CD14-positive monocyte (primary cell): ENCODE measurements around the gene RAB18. TPM values are rescaled to one million over a fixed set of nuclear protein-coding genes. Genes with fewer than 3 reads are reported as not detected.

Source experiments
- DNase-seq, 3 donors: peaks; one replicate each; pipeline ENCODE4 v3.0.0-alpha.2; 2011 to 2022
- H2AFZ ChIP-seq: 2 replicates; pipeline ENCODE4 v1.6.0; 2012; ENCODE audit warnings: mild to moderate bottlenecking, low read depth, low read length, inconsistent platforms; ENCODE audit not compliant: insufficient read depth, poor library complexity, severe bottlenecking
- H3K27ac ChIP-seq, 2 donors: 1 replicate in 1 of 2; 2 replicates in 1 of 2; pipeline ENCODE4 v1.5.1; 2012 to 2013; ENCODE audit warnings: low read length in 2 of 2, control low read depth in 1 of 2, inconsistent platforms in 1 of 2, low read depth in 1 of 2, mild to moderate bottlenecking in 1 of 2
- H3K27me3 ChIP-seq, 2 donors: one replicate each; pipeline versions ENCODE4 v1.6.0 to v1.6.1; 2011 to 2013; ENCODE audit warnings: low read length in 2 of 2; ENCODE audit not compliant: control insufficient read depth in 2 of 2, insufficient read depth in 2 of 2
- H3K36me3 ChIP-seq, 2 donors: replicated peaks in 1 of 2; 1 replicate in 1 of 2; 2 replicates in 1 of 2; pipeline versions ENCODE4 v1.5.1 to v1.6.1; 2012 to 2013; ENCODE audit warnings: low read length in 2 of 2, control low read depth in 1 of 2, inconsistent platforms in 1 of 2, mild to moderate bottlenecking in 1 of 2; ENCODE audit not compliant: insufficient read depth in 2 of 2, control insufficient read depth in 1 of 2
- H3K4me1 ChIP-seq, 2 donors: 1 replicate in 1 of 2; 2 replicates in 1 of 2; pipeline versions ENCODE4 v1.5.1 to v1.6.1; 2012 to 2013; ENCODE audit warnings: low read length in 2 of 2, control low read depth in 1 of 2, inconsistent platforms in 1 of 2, mild to moderate bottlenecking in 1 of 2, moderate library complexity in 1 of 2; ENCODE audit not compliant: insufficient read depth in 2 of 2, control insufficient read depth in 1 of 2
- H3K4me2 ChIP-seq: replicated peaks from 2 replicates; pipeline ENCODE3; 2012; ENCODE audit warnings: low read length, moderate library complexity, mild to moderate bottlenecking; ENCODE audit not compliant: poor library complexity, severe bottlenecking; ENCODE audit errors: extremely low read depth
- H3K4me3 ChIP-seq, 3 experiments: fragments of 200-600 bp in 1 of 3; sonication (generic) in 1 of 3; replicated peaks in 1 of 3; 1 replicate in 2 of 3; 2 replicates in 1 of 3; pipeline ENCODE4 v1.5.1; 2011 to 2013; ENCODE audit warnings: low read length in 3 of 3, mild to moderate bottlenecking in 3 of 3, control low read depth in 2 of 3, low read depth in 2 of 3, inconsistent platforms in 1 of 3, moderate library complexity in 1 of 3
- H3K79me2 ChIP-seq: 2 replicates; pipeline ENCODE4 v1.6.0; 2012; ENCODE audit warnings: mild to moderate bottlenecking, control low read depth, inconsistent platforms, low read length, moderate library complexity; ENCODE audit not compliant: insufficient read depth
- H3K9ac ChIP-seq: 2 replicates; pipeline ENCODE4 v1.6.0; 2017; ENCODE audit warnings: low read length, mild to moderate bottlenecking; ENCODE audit not compliant: insufficient read depth, poor library complexity, severe bottlenecking
- H3K9me3 ChIP-seq, 2 donors: replicated peaks in 1 of 2; 1 replicate in 1 of 2; 2 replicates in 1 of 2; pipeline versions ENCODE4 v1.5.1 to v1.6.1; 2012 to 2013; ENCODE audit warnings: low read length in 2 of 2, control low read depth in 1 of 2; ENCODE audit not compliant: control insufficient read depth in 1 of 2, insufficient read depth in 1 of 2
- H4K20me1 ChIP-seq: 2 replicates; pipeline ENCODE4 v1.6.0; 2012; ENCODE audit warnings: mild to moderate bottlenecking, low read length, control low read depth, moderate library complexity; ENCODE audit not compliant: insufficient read depth
- H3K27ac Mint-ChIP-seq, 7 donors: one replicate each; pipeline ENCODE4 v1.8.0; 2020; ENCODE audit warnings: mild to moderate bottlenecking in 7 of 7, mixed read lengths in 7 of 7, moderate library complexity in 6 of 7, inconsistent platforms in 2 of 7
- H3K27me3 Mint-ChIP-seq, 3 donors: one replicate each; pipeline ENCODE4 v1.8.0; 2021 to 2022; ENCODE audit warnings: low read depth in 3 of 3, mild to moderate bottlenecking in 3 of 3, mixed read lengths in 3 of 3, moderate library complexity in 3 of 3, inconsistent platforms in 1 of 3
- H3K36me3 Mint-ChIP-seq, 2 donors: one replicate each; pipeline ENCODE4 v1.8.0; 2020; ENCODE audit warnings: mixed read lengths in 2 of 2, inconsistent platforms in 1 of 2, mild to moderate bottlenecking in 1 of 2
- H3K4me1 Mint-ChIP-seq: one replicate; pipeline ENCODE4 v1.8.0; 2020; ENCODE audit warnings: mild to moderate bottlenecking, mixed read lengths
- H3K4me3 Mint-ChIP-seq, 2 donors: one replicate each; pipeline ENCODE4 v1.8.0; 2020; ENCODE audit warnings: mild to moderate bottlenecking in 2 of 2, mixed read lengths in 2 of 2, moderate library complexity in 1 of 2
- H3K9me3 Mint-ChIP-seq, 7 donors: one replicate each; pipeline ENCODE4 v1.8.0; 2020 to 2022; ENCODE audit warnings: mixed read lengths in 7 of 7, mild to moderate bottlenecking in 6 of 7, moderate library complexity in 6 of 7, inconsistent platforms in 2 of 7
- WGBS: methylation state at CpG from one replicate; pipeline ENCODE4 v1.1.5; 2013; ENCODE audit warnings: missing lambda C conversion rate; ENCODE audit not compliant: insufficient coverage; 5-methylcytosine and 5-hydroxymethylcytosine counted together
- intact Hi-C, 2 donors: fragments of 100-400 bp; cut with micrococcal nuclease; formaldehyde crosslinking; loops; one replicate each; pipeline versions ENCODE4 v1.15.0 to v1.15.1; 2023
- polyA plus RNA-seq, 3 donors: library from polyadenylated mRNA; depleted of rRNA in 1 of 3; unstranded in 2 of 3; stranded (reverse) in 1 of 3; fragments of 300-500 nt in 2 of 3; fragments of >200 nt in 1 of 3; fragmentation: Illumina TruSeq in 2 of 3; gene quantifications; 1 replicate in 2 of 3; 2 replicates in 1 of 3; pipeline ENCODE4 v1.2.3, GENCODE V29; 2012 to 2021
- TF ChIP-seq, protein P1 (sequence below): fragments of 200-600 bp; IDR thresholded peaks from one replicate; pipeline ENCODE4 v1.8.0; 2022; ENCODE audit warnings: antibody characterized with exemption, mild to moderate bottlenecking

Gene RAB18
- polyA plus RNA-seq, 3 donors = 22.1 to 133 (median 117) TPM

DNA sequence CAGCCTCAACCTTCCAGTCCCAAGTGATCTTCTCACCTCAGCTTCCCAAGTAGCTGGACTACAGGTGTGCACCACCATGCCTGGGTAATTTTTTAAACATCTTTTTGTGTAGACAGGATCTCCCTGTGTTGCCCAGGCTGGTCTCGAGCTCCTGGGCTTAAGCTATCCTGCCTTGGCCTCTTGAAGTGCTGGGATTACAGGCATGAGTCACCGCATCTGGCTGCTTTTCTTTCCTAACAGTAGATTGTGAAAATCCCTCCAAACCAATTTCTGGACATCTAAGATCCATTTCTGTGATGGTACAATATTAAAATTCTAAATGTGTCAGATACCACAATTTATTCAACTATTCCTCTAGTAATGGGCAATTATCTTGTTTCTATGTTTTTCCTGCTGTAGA lies 38.7 kb downstream of the RAB18 start:
- no peak for DNase-seq
- Histone ChIP-seq H4K20me1 (no peaks in the 10 kb centered on the region), H3K9me3 (no peaks in the 10 kb centered on the region), H3K27ac (no peak overlapping the region), H3K9ac (no peak overlapping the region), H2AFZ (no peak overlapping the region), H3K4me1 (no peaks in the 10 kb centered on the region), H3K27me3 (no peaks in the 10 kb centered on the region), H3K4me3 (no peak overlapping the region), H3K79me2 (no peaks in the 10 kb centered on the region), H3K36me3 (peaks cover 52 to 78% of the 10 kb centered on the region in 2 donors), H3K4me2 (no peak overlapping the region)
- intact Hi-C loops = no loop called here
- peaks cover 66 to 79% of the 10 kb centered on the region in 2 donors for H3K36me3 Mint-ChIP-seq
- H3K9me3 Mint-ChIP-seq = no peaks in the 10 kb centered on the region
- no peak overlapping the region for H3K4me3 Mint-ChIP-seq
- H3K27ac Mint-ChIP-seq = peak overlapping the region in 1 of 7 donors; percentile 50
- TF ChIP-seq, protein P1, sequence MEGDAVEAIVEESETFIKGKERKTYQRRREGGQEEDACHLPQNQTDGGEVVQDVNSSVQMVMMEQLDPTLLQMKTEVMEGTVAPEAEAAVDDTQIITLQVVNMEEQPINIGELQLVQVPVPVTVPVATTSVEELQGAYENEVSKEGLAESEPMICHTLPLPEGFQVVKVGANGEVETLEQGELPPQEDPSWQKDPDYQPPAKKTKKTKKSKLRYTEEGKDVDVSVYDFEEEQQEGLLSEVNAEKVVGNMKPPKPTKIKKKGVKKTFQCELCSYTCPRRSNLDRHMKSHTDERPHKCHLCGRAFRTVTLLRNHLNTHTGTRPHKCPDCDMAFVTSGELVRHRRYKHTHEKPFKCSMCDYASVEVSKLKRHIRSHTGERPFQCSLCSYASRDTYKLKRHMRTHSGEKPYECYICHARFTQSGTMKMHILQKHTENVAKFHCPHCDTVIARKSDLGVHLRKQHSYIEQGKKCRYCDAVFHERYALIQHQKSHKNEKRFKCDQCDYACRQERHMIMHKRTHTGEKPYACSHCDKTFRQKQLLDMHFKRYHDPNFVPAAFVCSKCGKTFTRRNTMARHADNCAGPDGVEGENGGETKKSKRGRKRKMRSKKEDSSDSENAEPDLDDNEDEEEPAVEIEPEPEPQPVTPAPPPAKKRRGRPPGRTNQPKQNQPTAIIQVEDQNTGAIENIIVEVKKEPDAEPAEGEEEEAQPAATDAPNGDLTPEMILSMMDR = no peak
- 57% methylated on average over 1 of the region's 2 CpGs for WGBS
- no peaks in the 10 kb centered on the region for H3K27me3 Mint-ChIP-seq
- peaks cover 3% of the 10 kb centered on the region for H3K4me1 Mint-ChIP-seq

DNA sequence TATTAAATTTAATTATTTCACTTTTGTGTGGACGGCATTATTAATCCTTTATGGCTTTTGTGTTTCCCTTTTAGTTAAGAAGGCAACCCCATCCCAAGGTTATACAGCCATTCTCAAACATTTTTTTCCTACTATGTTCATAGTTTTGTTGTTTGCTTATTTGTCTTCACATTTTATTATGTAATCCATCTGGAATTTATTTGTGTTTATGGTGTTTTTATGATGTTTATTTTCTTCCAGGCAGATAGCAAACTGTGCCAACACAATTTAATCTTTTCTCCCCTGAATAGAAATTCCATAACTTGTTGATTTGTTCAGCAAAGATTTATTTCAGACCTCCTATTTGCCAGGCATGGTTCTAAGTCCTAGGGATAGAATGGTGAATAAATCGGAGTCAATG lies 42.9 kb downstream of the RAB18 start:
- H3K36me3 Mint-ChIP-seq = peaks cover 34 to 43% of the 10 kb centered on the region in 2 donors
- WGBS = no CpG with 5 or more reads among the region's 2 CpGs
- no peak overlapping the region for H3K4me3 Mint-ChIP-seq

More for the DNA sequence above, 42.9 kb downstream of the RAB18 start:
- Histone ChIP-seq H3K9me3 (no peaks in the 10 kb centered on the region), H3K4me1 (no peaks in the 10 kb centered on the region), H3K4me2 (no peak overlapping the region), H3K27ac (no peak overlapping the region), H3K4me3 (no peak overlapping the region), H3K27me3 (no peaks in the 10 kb centered on the region), H3K79me2 (no peaks in the 10 kb centered on the region), H3K9ac (no peak overlapping the region), H3K36me3 (peaks cover 27 to 37% of the 10 kb centered on the region in 2 donors), H4K20me1 (no peaks in the 10 kb centered on the region), H2AFZ (no peak overlapping the region)
- no peak for DNase-seq
- Mint-ChIP-seq H3K9me3 (no peaks in the 10 kb centered on the region), H3K4me1 (no peaks in the 10 kb centered on the region), H3K27ac (no peak overlapping the region), H3K27me3 (no peaks in the 10 kb centered on the region)
- TF ChIP-seq, protein P1 = no peak
- intact Hi-C loops = no loop called here
